Esophagus muscularis mucosa (tissue), 4 donors: ENCODE results near the gene CCR6.

Source experiments
- EP300 ChIP-seq: sonication (generic); formaldehyde crosslinking; IDR thresholded peaks from one replicate; pipeline ENCODE4 v1.6.1; 2017; ENCODE audit warnings: antibody characterized with exemption
- POLR2A ChIP-seq: fragments of 450-650 bp; IDR thresholded peaks from one replicate; pipeline ENCODE4 v1.6.1; 2017; ENCODE audit warnings: antibody characterized with exemption, moderate library complexity, mild to moderate bottlenecking, low read depth
- POLR2AphosphoS5 ChIP-seq, 2 donors: sonication (generic); formaldehyde crosslinking; IDR thresholded peaks; one replicate each; pipeline ENCODE4 v1.6.1; 2017; ENCODE audit warnings: antibody characterized with exemption in 2 of 2
- TF ChIP-seq, protein P1 (sequence below), 3 experiments: fragments of 200-600 bp in 2 of 3; fragments of 450-650 bp in 1 of 3; sonication (generic) in 2 of 3; IDR thresholded peaks; one replicate each; pipeline ENCODE4 v1.5.1; 2017 to 2019; ENCODE audit warnings: antibody characterized with exemption in 3 of 3, mild to moderate bottlenecking in 2 of 3, moderate library complexity in 1 of 3

GRCh38 chr6:167108278-167108677 is 14.6 kb upstream of the CCR6 start:
- TF ChIP-seq, protein P1, sequence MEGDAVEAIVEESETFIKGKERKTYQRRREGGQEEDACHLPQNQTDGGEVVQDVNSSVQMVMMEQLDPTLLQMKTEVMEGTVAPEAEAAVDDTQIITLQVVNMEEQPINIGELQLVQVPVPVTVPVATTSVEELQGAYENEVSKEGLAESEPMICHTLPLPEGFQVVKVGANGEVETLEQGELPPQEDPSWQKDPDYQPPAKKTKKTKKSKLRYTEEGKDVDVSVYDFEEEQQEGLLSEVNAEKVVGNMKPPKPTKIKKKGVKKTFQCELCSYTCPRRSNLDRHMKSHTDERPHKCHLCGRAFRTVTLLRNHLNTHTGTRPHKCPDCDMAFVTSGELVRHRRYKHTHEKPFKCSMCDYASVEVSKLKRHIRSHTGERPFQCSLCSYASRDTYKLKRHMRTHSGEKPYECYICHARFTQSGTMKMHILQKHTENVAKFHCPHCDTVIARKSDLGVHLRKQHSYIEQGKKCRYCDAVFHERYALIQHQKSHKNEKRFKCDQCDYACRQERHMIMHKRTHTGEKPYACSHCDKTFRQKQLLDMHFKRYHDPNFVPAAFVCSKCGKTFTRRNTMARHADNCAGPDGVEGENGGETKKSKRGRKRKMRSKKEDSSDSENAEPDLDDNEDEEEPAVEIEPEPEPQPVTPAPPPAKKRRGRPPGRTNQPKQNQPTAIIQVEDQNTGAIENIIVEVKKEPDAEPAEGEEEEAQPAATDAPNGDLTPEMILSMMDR (IDR thresholded peaks at IDR 0.05) = no peak
- TF ChIP-seq POLR2AphosphoS5 (IDR thresholded peaks at IDR 0.05) (no peak), POLR2A (no peak), EP300 (no peak)
